Endometrial microvascular endothelial cells (primary cell): Measurements from ENCODE around the gene CBX3. TPM values are rescaled to one million over a fixed set of nuclear protein-coding genes. Genes with fewer than 3 reads are reported as not detected.
"Not testable (repeated sequence)": the region's sequence is repeated elsewhere in the genome, so short reads cannot be mapped to it uniquely, and the experiment has no call there.

Experiments
- in situ Hi-C: cut with HindIII; loops from 2 replicates; pipeline ENCODE4 v1.10.0; 2017; ENCODE audit warnings: low sequenced_read_pairs, low pct_unique_long_range_greater_than_20kb; ENCODE audit errors: inconsistent ontology term
- total RNA-seq: library from RNA; depleted of rRNA; stranded (reverse); fragments of >200 nt; gene quantifications from one replicate; pipeline ENCODE4 v1.2.3, GENCODE V29; 2015; ENCODE audit errors: inconsistent ontology term

The CBX3 gene
- total RNA-seq, 1 donor from 2014 or later: 135 TPM

GRCh38 chr7:26167303-26167934 lies 34.1 kb upstream of the CBX3 start:
- in situ Hi-C loops: no loop called here

GRCh38 chr7:26168458-26169023 lies 33.0 kb upstream of the CBX3 start:
- in situ Hi-C loops: no loop called here

DNA sequence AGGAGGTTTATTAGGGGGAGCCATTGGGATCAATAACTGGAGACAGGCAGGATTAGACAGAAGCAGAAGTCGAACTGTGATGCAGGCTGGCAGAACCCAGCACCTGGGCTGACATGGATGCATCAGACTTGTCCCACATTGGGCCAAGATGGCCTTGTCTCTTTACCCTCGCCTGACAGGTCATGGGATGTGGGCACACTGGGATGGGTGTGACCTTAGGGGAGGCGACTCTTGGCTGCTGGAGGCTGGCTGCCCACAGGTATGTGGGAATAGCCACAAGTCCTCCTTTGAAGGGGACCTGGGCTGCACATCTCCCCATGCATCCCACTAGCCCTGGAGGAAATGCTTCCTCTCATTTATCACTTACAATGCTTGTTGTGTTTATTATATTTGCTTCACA lies 32.3 kb upstream of the CBX3 start:
- in situ Hi-C loops: no loop called here

DNA sequence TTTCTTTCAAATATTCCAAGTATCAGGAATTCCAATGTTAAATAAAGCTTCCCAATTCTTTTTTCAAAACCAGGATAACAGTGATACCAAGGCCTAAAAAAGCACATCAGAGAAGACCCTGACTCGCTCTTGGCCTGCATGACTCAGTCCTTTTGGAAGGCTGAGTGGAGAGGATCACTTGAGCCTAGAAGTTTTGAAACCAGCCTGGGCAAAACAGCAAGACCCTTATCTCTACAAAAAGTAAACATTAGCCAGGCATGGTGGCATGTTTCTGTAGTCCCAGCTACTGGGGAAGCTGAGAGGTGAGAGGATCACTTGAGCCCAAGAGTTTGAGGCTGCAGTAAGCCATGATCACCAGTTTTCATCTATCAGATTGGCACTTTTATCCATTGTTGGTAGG lies 30.9 kb upstream of the CBX3 start:
- in situ Hi-C loops: no loop called here

GRCh38 chr7:26171601-26172000 lies 29.9 kb upstream of the CBX3 start:
- in situ Hi-C loops: no loop called here

DNA sequence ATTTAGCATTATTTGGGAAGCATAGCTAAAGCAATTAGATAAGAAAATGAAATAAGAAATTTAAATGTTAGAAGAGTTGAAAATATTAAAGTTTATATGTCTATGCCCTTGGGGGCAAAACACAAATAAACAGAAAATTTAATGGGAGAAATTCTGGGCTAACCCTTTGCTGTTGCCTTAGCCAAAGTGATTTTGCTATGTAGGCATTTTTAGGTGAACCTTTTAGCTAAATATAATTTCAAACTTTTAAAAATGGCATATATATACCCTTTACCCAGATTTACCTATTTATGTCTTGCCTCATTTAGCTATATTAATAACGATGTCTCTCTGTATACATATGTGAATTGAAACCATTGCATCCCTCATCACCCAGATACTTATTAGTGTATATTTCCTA lies 29.5 kb upstream of the CBX3 start:
- in situ Hi-C loops: no loop called here

GRCh38 chr7:26175903-26176302 lies 25.6 kb upstream of the CBX3 start:
- in situ Hi-C loops: not testable (repeated sequence)

GRCh38 chr7:26176696-26177095 lies 24.8 kb upstream of the CBX3 start:
- in situ Hi-C loops: not testable (repeated sequence)

- in situ Hi-C loops: not testable (repeated sequence)
Measured at GRCh38 chr7:26177269-26177668, 24.3 kb upstream of the CBX3 start.

DNA sequence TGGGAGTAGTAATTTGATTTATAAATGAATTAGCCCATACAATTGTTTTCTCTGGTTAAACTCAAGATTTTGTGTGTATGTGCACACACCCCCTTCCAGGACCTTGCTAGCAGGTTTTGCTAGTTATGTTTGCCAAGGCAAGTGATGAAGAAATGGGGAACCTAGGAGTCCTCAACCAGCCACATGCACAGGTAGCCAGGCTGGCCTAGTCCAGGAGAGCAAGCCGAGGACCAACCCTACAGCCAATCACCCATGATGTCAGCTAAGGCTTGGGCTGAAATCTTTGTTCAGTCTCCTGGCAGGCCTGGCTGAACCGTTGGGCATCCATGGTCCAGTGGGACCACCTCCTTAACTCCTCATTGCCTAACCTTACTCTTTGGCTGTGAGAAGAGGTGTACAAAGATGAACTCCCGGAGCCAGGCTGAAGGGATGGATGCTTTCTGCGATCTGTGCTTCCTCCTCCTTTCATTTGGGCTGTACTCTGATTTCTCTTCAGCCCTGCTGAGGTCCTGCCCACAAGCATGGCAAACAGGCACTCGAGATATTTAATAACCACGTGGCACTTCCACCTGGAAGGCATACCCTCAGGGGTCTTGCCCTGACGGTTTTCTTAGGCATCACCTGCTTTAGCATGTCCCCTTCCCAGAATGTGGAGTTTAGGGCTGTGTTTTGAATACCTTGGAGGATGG lies 23.1 kb upstream of the CBX3 start:
- in situ Hi-C loops: no loop called here

DNA sequence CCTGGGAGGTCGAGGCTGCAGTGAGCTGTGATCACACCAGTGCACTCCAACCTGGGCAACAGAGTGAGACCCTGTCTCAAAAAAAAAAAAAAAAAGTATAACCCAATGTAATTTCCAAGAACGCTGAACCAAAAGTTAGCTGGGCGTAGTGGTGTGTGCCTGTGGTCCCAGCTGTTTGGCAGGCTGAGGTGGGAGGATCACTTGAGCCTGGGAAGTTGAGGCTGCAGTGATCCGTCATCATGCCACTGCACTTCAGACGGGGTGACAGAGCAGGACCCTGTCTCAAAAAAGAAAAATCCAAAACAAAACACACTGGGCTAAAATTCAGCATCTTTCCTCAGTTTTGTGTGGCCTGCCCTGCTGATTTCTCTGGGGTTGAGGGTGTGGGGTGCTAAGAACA lies 22.1 kb upstream of the CBX3 start:
- in situ Hi-C loops: no loop called here

- in situ Hi-C loops: no loop called here
Measured at GRCh38 chr7:26179826-26180497, 21.6 kb upstream of the CBX3 start.

GRCh38 chr7:26180792-26181198 lies 20.8 kb upstream of the CBX3 start:
- in situ Hi-C loops: no loop called here

GRCh38 chr7:26181474-26182227 lies 19.9 kb upstream of the CBX3 start:
- in situ Hi-C loops: no loop called here

- in situ Hi-C loops: no loop called here
Measured at GRCh38 chr7:26182283-26182682, 19.3 kb upstream of the CBX3 start.

GRCh38 chr7:26182706-26183105 lies 18.8 kb upstream of the CBX3 start:
- in situ Hi-C loops: no loop called here

DNA sequence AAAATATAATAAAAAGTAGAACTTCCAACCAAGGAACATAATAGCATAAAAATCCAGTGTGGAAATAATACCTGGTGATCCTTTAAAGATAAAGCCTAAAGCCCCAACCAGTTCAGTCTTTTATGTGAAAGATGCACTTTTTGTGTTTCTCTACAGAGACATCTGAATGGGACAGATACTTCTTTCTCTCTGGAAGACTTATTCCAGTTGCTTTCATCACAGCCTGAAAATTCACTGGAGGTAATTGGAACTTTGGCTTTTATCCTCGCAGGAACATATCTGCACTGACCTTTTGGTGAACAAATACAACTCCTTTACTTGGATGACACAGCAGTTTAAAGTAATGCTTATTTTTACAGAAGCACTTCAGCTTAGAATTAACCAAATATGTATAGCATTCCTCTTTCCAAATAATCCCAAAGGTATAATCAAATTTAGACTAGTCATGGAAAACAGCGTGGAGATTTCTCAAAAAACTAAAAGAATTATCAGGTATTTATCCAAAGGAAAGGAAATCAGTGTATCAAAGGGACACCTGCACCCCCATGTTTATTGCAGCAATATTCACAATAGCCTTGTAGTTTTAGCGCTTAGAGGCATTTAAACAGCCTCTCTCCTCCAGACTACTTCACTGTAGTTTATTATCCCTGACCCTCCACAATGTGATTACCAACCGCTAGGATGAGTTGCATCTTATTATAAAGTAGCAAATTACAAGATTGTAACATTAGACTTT lies 17.8 kb upstream of the CBX3 start:
- in situ Hi-C loops: no loop called here

- in situ Hi-C loops: not testable (repeated sequence)
Measured at GRCh38 chr7:26184281-26185101, 17.1 kb upstream of the CBX3 start.
